COLO668 (cell line): ENCODE results near the gene ERP27.

Experiments used
- DNase-seq: peaks from one replicate; lab custom pipeline; 2025; ENCODE audit not compliant: unreplicated experiment; lab: John Stamatoyannopoulos, UW

The ERP27 gene

GRCh38 chr12:14959916-14960496, 21.7 kb upstream of the ERP27 start:
- DNase-seq = no peak

- DNase-seq = no peak
These were observed 21.1 kb upstream of the ERP27 start for GRCh38 chr12:14959463-14959862.

- DNase-seq = no peak
These were observed 20.7 kb upstream of the ERP27 start for GRCh38 chr12:14959126-14959440.

- no peak for DNase-seq
These were observed 20.2 kb upstream of the ERP27 start for GRCh38 chr12:14958361-14959125.

- no peak for DNase-seq
These were observed 19.3 kb upstream of the ERP27 start for GRCh38 chr12:14957551-14958168.

- DNase-seq = no peak
These were observed 18.6 kb upstream of the ERP27 start for GRCh38 chr12:14956905-14957304.

GRCh38 chr12:14956024-14956891, 17.9 kb upstream of the ERP27 start:
- no peak for DNase-seq

GRCh38 chr12:14954269-14954668, 15.9 kb upstream of the ERP27 start:
- peak; percentile 29 for DNase-seq

- DNase-seq = no peak
These were observed 15.4 kb upstream of the ERP27 start for GRCh38 chr12:14953752-14954151.

GRCh38 chr12:14952299-14952921, 14.1 kb upstream of the ERP27 start:
- no peak for DNase-seq

- no peak for DNase-seq
These were observed 13.5 kb upstream of the ERP27 start for GRCh38 chr12:14951851-14952250.

GRCh38 chr12:14950982-14951746, 12.8 kb upstream of the ERP27 start:
- DNase-seq = no peak

GRCh38 chr12:14950421-14950820, 12.1 kb upstream of the ERP27 start:
- no peak for DNase-seq

- no peak for DNase-seq
These were observed 11.3 kb upstream of the ERP27 start for GRCh38 chr12:14949631-14950030.

- no peak for DNase-seq
These were observed 10.3 kb upstream of the ERP27 start for GRCh38 chr12:14948672-14949071.

GRCh38 chr12:14946861-14947260, 8.5 kb upstream of the ERP27 start:
- no peak for DNase-seq

GRCh38 chr12:14946162-14946561, 7.8 kb upstream of the ERP27 start:
- no peak for DNase-seq

- no peak for DNase-seq
These were observed 4.0 kb upstream of the ERP27 start for GRCh38 chr12:14942196-14942931.

- no peak for DNase-seq
These were observed 3.0 kb upstream of the ERP27 start for GRCh38 chr12:14941369-14941768.

- DNase-seq = no peak
These were observed 648 bp downstream of the ERP27 start for GRCh38 chr12:14937689-14938088.
